ENCODE measurements around the gene GFRA1. TPM values are rescaled to one million over a fixed set of nuclear protein-coding genes. Genes with fewer than 3 reads are reported as not detected.

Gene GFRA1
- total RNA-seq, 1 experiment from 2014 or later: 10.5 TPM

DNA sequence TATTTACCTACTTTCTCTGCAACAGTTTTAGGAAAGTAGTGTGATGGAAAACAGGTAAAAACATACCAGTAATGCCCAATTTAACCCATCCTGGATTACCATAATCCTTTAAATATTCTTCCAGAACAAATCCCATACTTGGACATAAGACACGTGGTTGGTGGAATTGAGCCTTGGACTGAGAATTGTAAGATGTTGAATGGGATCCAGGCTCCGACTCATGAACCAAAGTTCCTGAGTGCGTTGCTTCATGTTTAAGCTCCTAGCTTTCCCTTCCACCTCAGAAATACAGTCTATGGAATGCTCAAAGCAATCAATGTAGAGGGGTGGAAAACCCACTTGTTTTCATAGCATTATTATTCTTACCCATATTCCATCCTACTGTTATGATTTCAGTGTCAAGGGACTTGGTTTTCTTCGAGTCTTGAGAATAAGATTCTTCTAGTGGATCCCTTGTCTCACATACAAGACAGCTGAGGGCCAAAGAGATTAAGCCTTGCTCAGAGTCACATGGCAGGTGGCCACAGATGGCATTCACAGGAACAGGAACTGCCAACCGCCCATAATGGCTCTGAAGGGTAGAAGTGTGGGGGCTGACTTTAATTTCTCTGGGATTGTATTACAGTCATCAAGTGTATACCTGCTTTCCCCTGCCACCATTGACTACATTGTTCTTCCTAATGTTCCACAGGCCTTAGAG lies 171.2 kb downstream of the GFRA1 start:
- DNase-seq (ENCODE audit: low read depth): no peak
- in situ Hi-C loops (cut with HindIII; ENCODE audit: low pct_unique_long_range_greater_than_20kb, low sequenced_read_pairs): no loop called here

DNA sequence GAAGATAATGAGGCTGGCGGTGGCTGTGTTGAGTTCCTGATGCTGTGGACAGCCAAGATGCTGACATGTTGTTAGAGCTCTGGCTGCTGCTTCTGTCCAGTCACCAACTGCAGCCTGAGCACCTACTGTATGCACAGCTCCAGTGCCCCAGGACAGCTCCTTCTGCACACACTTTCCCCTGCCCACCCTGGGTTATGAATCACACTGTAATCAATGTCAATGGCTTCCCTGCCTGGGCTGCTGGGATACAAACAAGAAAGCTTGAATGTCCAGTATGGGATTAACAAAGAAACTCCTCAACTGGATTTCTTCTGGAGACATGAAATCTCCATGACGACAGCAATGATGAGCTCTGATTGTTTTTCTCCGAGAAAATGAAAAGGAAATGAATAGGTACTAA lies 172.0 kb downstream of the GFRA1 start:
- no peak for DNase-seq (ENCODE audit: low read depth)
- in situ Hi-C loops (cut with HindIII; ENCODE audit: low pct_unique_long_range_greater_than_20kb, low sequenced_read_pairs): no loop called here

DNA sequence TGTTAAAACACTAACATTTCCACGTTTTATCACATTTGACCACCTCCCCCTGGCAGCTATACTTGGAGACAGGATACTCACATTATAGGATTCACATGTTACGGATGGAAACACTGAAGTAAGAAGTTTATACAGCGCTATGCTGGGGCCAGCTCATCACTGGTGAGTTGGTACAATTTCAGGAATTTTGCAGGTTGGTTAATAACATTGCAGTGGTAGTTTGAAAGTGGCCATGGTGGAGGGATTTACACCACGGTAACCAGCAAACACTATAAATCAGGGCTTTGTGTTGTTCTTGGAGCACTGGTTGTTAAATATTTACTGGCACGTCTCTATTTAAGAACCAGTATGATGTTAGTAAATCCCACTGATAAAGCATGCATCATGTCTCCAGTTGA lies 174.0 kb downstream of the GFRA1 start:
- peak; percentile 81 for DNase-seq (ENCODE audit: low read depth)
- in situ Hi-C loops (cut with HindIII; ENCODE audit: low pct_unique_long_range_greater_than_20kb, low sequenced_read_pairs): no loop called here

DNA sequence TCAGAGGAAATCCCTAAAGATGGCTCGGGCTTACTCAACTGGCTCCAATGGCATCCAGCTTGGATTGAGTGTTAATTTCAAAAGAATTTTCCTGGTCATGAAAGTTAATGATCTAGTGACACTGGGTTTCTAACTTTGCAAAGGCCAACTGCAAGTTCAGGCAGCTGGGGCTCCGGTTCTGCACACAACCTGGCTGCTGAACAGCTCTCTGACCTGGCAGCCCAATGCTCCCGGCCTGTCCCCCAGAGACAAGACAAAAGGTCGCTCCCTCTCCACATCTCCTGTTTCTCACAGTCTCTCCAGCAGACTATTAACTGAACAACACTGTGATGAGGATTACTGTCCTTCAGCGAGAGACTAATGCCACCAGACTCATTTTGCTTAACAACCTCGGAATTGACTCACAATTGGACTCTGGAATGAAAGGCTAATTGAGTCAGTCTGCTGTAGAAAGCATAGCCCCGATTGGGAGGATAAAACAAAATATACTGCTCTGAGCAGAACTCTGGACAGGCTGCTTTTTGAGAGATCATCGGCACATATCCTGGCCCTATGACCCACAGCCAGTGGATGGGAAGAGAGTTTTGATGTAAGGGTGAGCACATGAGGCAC lies 174.5 kb downstream of the GFRA1 start:
- in situ Hi-C loops (cut with HindIII; ENCODE audit: low pct_unique_long_range_greater_than_20kb, low sequenced_read_pairs): no loop called here
- peak; percentile 61 for DNase-seq (ENCODE audit: low read depth)

DNA sequence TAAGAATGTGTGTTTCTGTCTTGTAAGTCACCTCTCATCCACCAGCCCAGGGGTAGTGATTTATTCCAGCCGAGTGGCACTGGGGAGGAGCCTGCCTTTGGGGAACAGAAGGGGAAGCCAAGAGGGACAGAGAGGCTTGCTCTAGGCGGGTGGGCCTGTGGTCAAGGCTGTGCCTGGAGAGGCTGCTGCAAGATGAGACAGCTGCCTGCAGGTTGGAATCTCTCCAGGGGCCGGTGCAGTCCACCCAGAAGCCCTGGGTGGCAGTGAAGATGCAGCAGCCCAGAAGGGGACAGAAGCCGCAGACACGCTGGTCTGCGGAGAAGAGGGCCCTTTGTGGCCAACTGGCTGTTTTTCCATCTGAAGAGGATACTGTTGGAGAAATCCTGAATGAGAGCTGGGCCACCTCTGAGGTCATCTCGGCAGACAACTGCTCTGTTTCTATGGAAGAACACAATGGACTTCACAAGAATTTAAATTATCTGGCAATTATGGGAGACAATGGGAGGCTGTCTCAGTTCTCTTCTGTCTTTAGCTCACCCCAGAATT lies 175.7 kb downstream of the GFRA1 start:
- no peak for DNase-seq (ENCODE audit: low read depth)
- in situ Hi-C loops (cut with HindIII; ENCODE audit: low pct_unique_long_range_greater_than_20kb, low sequenced_read_pairs): no loop called here

DNA sequence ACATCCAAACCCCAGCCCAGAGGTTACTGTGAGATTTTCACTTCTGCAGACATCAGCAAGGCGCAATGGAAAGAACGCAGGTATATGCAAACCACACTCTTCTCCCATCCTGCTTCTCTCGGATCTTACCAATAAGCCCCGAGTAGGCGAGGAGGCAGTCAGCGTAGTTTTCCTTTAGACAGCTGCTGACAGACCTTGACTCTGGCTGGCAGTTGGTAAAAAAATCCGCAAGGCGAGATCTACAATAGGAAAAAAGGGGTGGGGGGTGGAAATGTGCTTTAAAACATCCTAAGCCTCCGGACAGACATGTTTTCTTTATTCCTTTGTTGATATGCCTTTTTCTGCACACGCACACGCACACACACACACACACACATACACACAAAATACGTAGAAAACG lies 176.5 kb downstream of the GFRA1 start:
- DNase-seq (ENCODE audit: low read depth): no peak
- in situ Hi-C loops (cut with HindIII; ENCODE audit: low pct_unique_long_range_greater_than_20kb, low sequenced_read_pairs): no loop called here

DNA sequence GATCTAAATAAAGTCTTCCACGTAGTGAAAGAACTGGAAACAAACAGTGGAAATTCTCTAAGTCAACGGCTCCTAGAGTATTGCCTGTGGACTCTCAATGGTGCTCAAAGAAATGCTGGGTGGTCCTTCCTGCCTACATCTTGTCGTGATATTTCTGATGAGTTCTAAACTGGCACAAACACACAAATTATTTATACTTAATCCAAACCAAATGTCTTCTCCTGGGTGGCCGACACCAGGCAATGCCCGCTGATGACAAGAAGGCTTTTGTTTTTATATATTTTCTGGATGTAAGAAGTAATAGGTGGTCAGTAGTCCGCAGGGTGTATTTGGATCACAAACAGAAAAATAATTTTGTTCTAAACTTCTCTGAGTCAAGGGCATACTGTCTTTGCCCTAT lies 178.7 kb downstream of the GFRA1 start:
- in situ Hi-C loops (cut with HindIII; ENCODE audit: low pct_unique_long_range_greater_than_20kb, low sequenced_read_pairs): no loop called here
- DNase-seq (ENCODE audit: low read depth): no peak

DNA sequence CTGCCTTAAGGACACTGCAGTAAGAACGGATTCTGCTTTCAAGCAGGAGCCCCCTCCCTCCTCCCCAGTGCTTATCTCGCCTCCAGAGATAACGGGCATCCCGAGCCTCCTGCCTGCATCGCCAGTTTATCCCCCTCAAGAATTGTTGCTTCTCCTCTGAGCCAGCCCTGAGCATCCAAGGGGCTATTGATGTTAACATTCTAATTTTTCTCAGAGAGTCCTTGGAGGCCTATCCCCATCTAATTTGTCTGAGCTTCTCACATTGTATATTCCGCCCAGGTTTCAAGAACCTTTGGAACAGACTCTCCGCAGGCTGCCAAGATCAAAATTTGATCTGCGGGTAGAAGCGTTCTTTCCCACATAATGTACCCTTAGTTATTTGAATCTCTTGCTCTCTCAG lies 180.0 kb downstream of the GFRA1 start:
- no peak for DNase-seq (ENCODE audit: low read depth)
- in situ Hi-C loops (cut with HindIII; ENCODE audit: low pct_unique_long_range_greater_than_20kb, low sequenced_read_pairs): no loop called here

DNA sequence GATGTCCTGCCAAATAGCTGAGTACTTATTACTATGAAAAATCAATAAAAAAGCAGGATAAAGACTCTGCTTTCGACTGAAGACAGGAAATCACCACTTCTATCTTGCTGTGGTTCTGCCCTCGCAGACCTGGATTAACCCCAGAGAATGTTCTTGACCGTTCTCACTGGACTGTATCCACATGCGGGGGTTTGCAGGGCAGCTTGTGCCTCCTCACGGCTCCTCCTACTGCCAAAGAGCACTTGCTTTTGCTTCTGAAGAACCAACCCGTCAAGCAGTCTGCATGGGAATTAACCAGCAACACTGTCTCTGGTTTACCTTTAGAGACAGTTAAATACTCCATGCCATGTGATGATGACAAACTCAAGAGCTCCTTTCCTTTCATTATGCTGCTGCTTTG lies 184.0 kb downstream of the GFRA1 start:
- in situ Hi-C loops (cut with HindIII; ENCODE audit: low pct_unique_long_range_greater_than_20kb, low sequenced_read_pairs): no loop called here
- no peak for DNase-seq (ENCODE audit: low read depth)

DNA sequence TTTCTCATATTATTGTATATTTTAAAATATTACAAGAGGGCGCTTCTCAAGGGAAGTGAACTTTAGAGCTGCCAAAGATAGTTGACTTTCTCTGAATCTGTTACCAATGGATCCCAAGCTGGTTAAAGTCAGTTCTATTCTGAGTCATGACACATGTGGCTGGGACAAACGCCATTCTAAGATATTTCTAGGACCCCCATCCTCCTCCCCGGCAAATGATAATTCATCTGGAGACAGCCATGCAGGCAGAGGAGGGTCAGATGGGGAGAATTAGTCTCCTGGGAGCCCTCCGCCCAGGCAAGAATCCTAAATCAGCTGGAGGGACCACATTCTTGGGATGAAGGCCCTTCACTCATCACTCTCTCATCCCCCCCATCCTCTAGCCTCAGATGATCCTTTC lies 187.7 kb downstream of the GFRA1 start:
- in situ Hi-C loops (cut with HindIII; ENCODE audit: low pct_unique_long_range_greater_than_20kb, low sequenced_read_pairs): no loop called here
- no peak for DNase-seq (ENCODE audit: low read depth)

DNA sequence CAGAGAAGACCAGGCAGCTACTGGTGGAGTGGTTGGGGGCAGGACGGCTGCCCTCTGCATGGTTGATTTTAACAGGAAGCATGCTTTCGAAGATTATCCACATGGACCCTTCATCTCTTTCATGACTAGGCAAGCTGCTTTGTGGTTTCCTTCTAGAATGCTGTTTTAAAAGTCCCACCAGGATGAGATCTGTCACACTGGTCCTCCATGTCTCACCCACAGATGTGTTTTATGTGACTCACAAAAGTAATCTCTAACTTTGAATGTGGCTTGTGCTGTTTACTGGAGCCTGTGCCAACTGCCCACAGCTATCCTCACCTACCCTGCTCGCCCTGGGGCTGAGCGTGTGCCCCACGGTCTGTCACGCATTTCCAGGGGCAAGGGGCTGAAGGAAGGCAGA lies 188.8 kb downstream of the GFRA1 start:
- in situ Hi-C loops (cut with HindIII; ENCODE audit: low pct_unique_long_range_greater_than_20kb, low sequenced_read_pairs): no loop called here
- peak; percentile 35 for DNase-seq (ENCODE audit: low read depth)

DNA sequence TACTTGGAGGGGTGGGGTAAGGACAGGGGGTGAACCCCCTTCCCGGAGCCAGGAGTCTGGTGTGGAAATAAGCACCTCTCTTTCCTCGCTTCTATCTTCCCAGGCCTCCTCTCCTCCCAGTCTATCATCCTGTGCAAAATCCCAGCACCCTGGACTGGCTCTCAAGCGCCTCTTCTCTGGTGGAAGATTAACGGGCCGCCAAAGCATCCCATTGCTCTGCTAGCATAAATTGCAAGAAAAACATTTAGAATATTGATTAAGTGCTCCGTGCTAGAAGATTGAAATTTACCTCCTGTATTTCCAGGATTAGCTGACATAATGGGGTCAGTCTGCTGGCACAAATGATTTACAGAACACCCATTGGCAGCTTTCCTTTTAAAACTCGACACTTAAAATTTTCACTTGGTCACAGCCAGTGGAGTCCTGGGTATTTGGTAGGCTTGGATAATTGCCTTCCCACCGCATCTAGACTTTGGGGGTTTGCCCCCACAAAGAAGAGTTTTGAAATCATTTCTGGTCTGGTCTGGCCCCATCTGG lies 189.7 kb downstream of the GFRA1 start:
- in situ Hi-C loops (cut with HindIII; ENCODE audit: low pct_unique_long_range_greater_than_20kb, low sequenced_read_pairs): no loop called here
- DNase-seq (ENCODE audit: low read depth): no peak

DNA sequence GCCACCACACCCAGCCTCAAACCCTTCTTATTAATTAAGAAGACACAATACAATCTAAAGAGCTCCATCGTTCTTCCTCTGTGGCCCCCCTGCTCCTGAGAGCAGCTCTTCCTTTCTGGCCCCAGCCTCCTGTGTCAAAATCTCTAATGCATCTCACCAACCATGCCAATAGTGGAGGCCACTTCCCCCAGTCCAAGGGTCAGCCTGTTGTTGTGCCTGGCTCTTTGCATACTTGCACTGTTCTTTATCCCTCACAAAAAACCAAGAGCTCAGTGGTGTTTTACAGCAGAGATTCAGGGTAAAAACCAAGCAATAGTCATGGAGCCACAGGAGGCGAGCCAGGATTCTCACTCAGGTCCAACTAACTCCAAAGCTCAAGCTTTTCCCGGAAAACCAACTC lies 190.2 kb downstream of the GFRA1 start:
- DNase-seq (ENCODE audit: low read depth): no peak
- in situ Hi-C loops (cut with HindIII; ENCODE audit: low pct_unique_long_range_greater_than_20kb, low sequenced_read_pairs): no loop called here

DNA sequence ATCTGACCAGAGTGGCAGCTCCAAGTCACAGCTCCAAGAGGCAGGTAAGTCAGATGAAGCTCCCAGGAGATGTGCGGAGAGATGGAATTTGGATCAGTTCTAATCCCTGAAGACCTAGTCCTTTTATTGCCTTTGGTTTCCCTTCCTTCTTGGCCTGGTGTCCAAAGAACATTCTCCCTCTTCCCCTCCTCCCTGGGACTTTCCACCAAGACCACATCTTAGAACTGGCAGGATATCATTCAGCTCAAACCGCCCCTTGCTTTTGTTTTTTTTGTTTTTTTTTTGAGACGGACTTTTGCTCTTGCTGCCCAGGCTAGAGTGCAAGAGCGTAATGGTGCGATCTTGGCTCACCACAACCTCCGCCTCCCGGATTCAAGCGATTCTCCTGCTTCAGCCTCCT lies 190.8 kb downstream of the GFRA1 start:
- in situ Hi-C loops (cut with HindIII; ENCODE audit: low pct_unique_long_range_greater_than_20kb, low sequenced_read_pairs): no loop called here
- DNase-seq (ENCODE audit: low read depth): peak; percentile 37

DNA sequence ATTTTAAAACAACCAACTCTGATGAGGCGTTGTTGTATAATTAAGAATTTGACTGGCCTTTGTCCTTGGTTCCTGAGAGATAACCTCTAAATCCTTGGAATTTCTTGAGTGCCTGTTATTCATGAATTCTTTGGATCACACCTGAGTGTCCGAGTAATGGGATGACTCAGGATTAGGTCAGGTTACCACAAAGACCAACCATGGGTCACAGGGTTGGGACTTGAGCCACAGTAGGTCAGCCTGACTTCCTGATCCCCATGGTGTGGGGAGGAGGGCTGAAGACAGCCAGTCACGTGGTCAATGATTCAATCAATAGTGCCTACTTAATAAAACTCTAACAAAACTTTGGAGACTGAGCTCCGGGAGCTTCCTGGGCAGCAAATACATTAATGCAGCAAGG lies 192.5 kb downstream of the GFRA1 start:
- peak; percentile 78 for DNase-seq (ENCODE audit: low read depth)
- in situ Hi-C loops (cut with HindIII; ENCODE audit: low pct_unique_long_range_greater_than_20kb, low sequenced_read_pairs): no loop called here

DNA sequence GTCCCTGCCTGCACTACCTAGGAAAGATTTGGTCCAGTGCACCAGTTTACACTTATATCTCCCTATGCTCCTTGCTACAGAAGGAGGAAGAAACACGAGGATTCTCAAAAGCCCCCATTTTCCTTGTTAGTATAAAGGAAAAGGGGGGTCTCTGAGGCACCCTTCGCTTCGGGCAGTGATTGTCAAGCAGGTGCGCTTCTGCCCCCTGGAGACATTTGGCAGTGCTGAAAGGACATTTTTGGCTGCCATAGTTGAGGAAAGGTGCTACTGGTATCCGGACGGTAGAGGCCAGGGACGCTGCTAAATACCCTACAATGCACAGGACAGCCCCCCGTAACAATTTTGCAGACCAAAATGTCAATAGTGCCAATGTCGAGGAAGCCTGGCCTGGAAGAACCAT lies 193.7 kb downstream of the GFRA1 start:
- in situ Hi-C loops (cut with HindIII; ENCODE audit: low pct_unique_long_range_greater_than_20kb, low sequenced_read_pairs): no loop called here
- DNase-seq (ENCODE audit: low read depth): no peak

DNA sequence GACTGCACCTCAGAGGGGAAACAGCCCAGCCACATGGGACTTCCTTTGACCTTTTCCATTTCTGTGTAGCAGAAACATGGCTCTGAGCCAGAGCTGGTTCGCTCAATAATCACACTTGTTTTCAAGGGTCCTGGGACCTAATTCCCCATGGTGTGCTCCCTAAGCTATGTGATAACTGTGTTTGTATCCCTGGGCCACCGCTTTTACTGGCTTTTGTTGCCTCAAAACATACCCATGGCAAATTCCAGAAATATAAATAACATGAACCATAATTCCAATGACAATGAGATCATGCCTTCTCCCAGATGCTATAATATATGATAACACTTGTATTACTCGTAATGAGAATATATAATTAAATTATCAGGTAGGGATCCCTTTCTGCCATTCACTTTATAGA lies 196.4 kb downstream of the GFRA1 start:
- no peak for DNase-seq (ENCODE audit: low read depth)
- in situ Hi-C loops (cut with HindIII; ENCODE audit: low pct_unique_long_range_greater_than_20kb, low sequenced_read_pairs): no loop called here

DNA sequence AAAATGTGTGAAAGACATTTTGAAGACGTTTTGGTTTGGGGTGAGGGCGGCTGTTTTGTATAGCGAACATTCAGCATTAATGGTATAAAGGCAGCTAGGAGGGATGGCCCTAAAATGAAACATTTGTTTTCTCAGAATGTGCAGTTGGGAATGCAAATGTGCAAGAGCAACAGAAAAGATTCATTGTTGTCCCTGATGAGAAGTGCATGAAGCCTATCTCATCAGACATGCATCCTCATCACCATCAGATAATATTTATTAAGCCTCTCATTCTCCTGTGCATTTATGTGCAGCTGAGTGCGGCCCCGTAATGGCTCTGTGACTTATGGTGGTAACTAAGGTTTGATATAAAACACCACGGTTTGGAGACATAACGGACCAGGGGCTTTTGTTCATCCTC lies 199.5 kb downstream of the GFRA1 start:
- in situ Hi-C loops (cut with HindIII; ENCODE audit: low pct_unique_long_range_greater_than_20kb, low sequenced_read_pairs): no loop called here
- DNase-seq (ENCODE audit: low read depth): no peak

DNA sequence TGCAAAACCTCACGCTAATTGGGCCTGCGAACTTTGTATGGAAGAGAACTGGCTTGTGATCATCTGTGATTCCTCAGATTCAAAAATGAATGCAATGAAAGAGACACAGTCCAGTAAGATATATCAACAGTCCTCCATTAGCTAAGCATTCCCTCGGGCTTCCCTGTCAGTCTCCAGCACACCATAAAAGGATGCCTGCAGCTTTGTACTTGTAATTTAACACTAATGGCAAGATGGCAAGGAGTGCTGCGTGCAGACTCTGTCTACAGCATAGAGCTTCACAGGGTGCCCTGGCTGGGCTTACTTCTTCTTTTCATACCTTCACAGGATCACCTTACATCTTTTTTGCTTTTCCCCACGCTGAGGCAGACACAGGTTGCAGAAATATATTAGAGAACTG lies 200.0 kb downstream of the GFRA1 start:
- in situ Hi-C loops (cut with HindIII; ENCODE audit: low pct_unique_long_range_greater_than_20kb, low sequenced_read_pairs): no loop called here
- DNase-seq (ENCODE audit: low read depth): no peak

Measured in Caki2 (cell line).